Kidney (tissue), 14 donors: ENCODE data around the gene MRS2. TPM values are rescaled to one million over a fixed set of nuclear protein-coding genes. Genes with fewer than 3 reads are reported as not detected.

ENCODE experiments used
- DNase-seq, 5 donors: peaks; one replicate each; pipeline ENCODE4 v3.0.0-alpha.2; 2013 to 2020
- FAIRE-seq: peaks from 2 replicates; lab custom pipeline; 2012; peaks lifted over from hg19 to GRCh38; lab: Jason Lieb, UNC
- H3K27ac ChIP-seq, 2 donors: one replicate each; pipeline ENCODE4 v1.7.0; 2013; ENCODE audit warnings: low read depth in 2 of 2, low read length in 2 of 2, inconsistent platforms in 1 of 2
- H3K27me3 ChIP-seq: one replicate; pipeline ENCODE4 v1.7.1; 2013; ENCODE audit warnings: low read length, inconsistent platforms; ENCODE audit not compliant: control insufficient read depth, insufficient read depth
- H3K36me3 ChIP-seq, 3 donors: one replicate each; pipeline versions ENCODE4 v1.7.0 to v1.7.1; 2013; ENCODE audit warnings: low read length in 3 of 3, control low read depth in 1 of 3, inconsistent platforms in 1 of 3; ENCODE audit not compliant: insufficient read depth in 3 of 3, control insufficient read depth in 2 of 3
- H3K4me1 ChIP-seq, 3 donors: one replicate each; pipeline versions ENCODE4 v1.7.0 to v1.7.1; 2013; ENCODE audit warnings: low read length in 3 of 3, inconsistent platforms in 1 of 3, low read depth in 1 of 3; ENCODE audit not compliant: control insufficient read depth in 2 of 3, insufficient read depth in 2 of 3
- H3K4me3 ChIP-seq, 3 donors: one replicate each; pipeline versions ENCODE4 v1.7.0 to v1.8.1; 2013; ENCODE audit warnings: low read length in 3 of 3, control low read depth in 1 of 3, inconsistent platforms in 1 of 3
- H3K9ac ChIP-seq, 3 donors: one replicate each; pipeline versions ENCODE4 v1.7.0 to v1.7.1; 2013; ENCODE audit warnings: low read length in 3 of 3, control low read depth in 1 of 3, inconsistent platforms in 1 of 3
- H3K9me3 ChIP-seq, 3 donors: one replicate each; pipeline versions ENCODE4 v1.7.0 to v1.7.1; 2013; ENCODE audit warnings: low read length in 3 of 3, control low read depth in 1 of 3, inconsistent platforms in 1 of 3; ENCODE audit not compliant: control insufficient read depth in 2 of 3, insufficient read depth in 1 of 3
- intact Hi-C: fragments of 100-400 bp; cut with DNase I; formaldehyde crosslinking; loops from one replicate; pipeline ENCODE4 v1.11.1; 2022
- polyA plus RNA-seq: library from polyadenylated mRNA; stranded (reverse); fragments of 350-450 nt; fragmentation: Illumina TruSeq; extraction: RNeasy Lipid Tissue Mini Kit (QIAGEN cat#74804); gene quantifications from one replicate; pipeline ENCODE4 v1.2.3, GENCODE V29; 2014; ENCODE audit warnings: low read depth, low replicate concordance; ENCODE audit not compliant: insufficient read depth
- total RNA-seq: library from RNA; stranded (reverse); fragmentation: NEBNext Ultra II Directional; extraction: Animal tissue kit (Norgen Biotek cat#: 25700); gene quantifications from one replicate; pipeline ENCODE4 v1.2.1, GENCODE V29; 2021
- TF ChIP-seq, protein P1 (sequence below): IDR thresholded peaks from 3 replicates; pipeline ENCODE4 v1.5.1; 2012; ENCODE audit warnings: mild to moderate bottlenecking, moderate library complexity, borderline replicate concordance; ENCODE audit not compliant: insufficient read depth; ENCODE audit errors: extremely low read depth
- donor health status: control.
- donor health status: control.
- donor health status: control.
- donor health status: control.
- donor health status: control.
- donor health status: DM: yes; HTN: yes; CAD: no.
- donor health status: Normal renal cell carcinoma (clear cell type).

The MRS2 gene
- total and polyA plus RNA-seq, 2 donors from 2014 or later, result 23.6 to 27.8 TPM

DNA sequence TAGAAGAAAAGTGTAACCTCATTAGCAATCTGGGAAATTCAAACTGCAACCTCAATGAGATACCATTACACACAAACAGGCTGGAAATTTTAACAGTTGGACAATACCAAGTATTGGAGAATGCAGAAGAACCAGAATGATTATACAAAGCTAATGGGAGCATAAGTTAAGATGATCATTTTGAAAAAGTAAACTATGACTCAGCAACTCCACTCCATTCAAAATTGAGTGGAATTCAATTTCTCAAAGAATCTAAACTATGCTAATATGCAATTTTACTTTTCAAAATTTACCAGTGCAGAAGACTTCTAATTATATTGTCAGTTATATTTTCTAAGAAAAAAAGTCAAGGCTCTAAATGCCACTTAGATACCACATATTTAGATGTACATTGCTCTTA, 69.4 kb downstream of the MRS2 start:
- intact Hi-C loops, result no loop called here
- TF ChIP-seq, protein P1, sequence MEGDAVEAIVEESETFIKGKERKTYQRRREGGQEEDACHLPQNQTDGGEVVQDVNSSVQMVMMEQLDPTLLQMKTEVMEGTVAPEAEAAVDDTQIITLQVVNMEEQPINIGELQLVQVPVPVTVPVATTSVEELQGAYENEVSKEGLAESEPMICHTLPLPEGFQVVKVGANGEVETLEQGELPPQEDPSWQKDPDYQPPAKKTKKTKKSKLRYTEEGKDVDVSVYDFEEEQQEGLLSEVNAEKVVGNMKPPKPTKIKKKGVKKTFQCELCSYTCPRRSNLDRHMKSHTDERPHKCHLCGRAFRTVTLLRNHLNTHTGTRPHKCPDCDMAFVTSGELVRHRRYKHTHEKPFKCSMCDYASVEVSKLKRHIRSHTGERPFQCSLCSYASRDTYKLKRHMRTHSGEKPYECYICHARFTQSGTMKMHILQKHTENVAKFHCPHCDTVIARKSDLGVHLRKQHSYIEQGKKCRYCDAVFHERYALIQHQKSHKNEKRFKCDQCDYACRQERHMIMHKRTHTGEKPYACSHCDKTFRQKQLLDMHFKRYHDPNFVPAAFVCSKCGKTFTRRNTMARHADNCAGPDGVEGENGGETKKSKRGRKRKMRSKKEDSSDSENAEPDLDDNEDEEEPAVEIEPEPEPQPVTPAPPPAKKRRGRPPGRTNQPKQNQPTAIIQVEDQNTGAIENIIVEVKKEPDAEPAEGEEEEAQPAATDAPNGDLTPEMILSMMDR, result no peak

More for the DNA sequence above, 69.4 kb downstream of the MRS2 start:
- FAIRE-seq (no peak), DNase-seq (no peak)
- Histone ChIP-seq H3K36me3 (no peaks in the 10 kb centered on the region), H3K4me3 (no peak overlapping the region), H3K9me3 (no peaks in the 10 kb centered on the region), H3K9ac (no peak overlapping the region), H3K27me3 (no peaks in the 10 kb centered on the region), H3K4me1 (no peaks in the 10 kb centered on the region), H3K27ac (no peak overlapping the region)

Other genes starting within 250 kb of the MRS2 start
- 110 TPM for gene DCDC2, start 44.9 kb upstream of the MRS2 start, total RNA-seq
- gene DCDC2, start 44.9 kb upstream of the MRS2 start, polyA plus RNA-seq, result 22.1 TPM
- gene GPLD1, start 86.6 kb downstream of the MRS2 start, total RNA-seq, result 0.94 TPM
- gene GPLD1, start 86.6 kb downstream of the MRS2 start, polyA plus RNA-seq, result 0.41 TPM
- 10.4 TPM for gene ALDH5A1, start 92.0 kb downstream of the MRS2 start, total RNA-seq
- gene ALDH5A1, start 92.0 kb downstream of the MRS2 start, polyA plus RNA-seq, result 11.0 TPM
- gene KIAA0319, start 243.3 kb downstream of the MRS2 start, total RNA-seq, result 0.16 TPM
- 0.11 TPM for gene KIAA0319, start 243.3 kb downstream of the MRS2 start, polyA plus RNA-seq